SK-N-SH (cell line): ENCODE data around the gene C4A. TPM values are rescaled to one million over a fixed set of nuclear protein-coding genes. Genes with fewer than 3 reads are reported as not detected.

Experiments
- CTCF ChIA-PET: fragments of 300-600, 350-600 bp; formaldehyde crosslinking; extraction: SDS; loops from one replicate; lab custom pipeline; 2021; lab: Yijun Ruan, JAX
- POLR2A ChIA-PET: fragments of 350-600 bp; sonication (Branson Sonifier 250); formaldehyde crosslinking; extraction: SDS; loops from one replicate; lab custom pipeline; 2020; ENCODE audit warnings: antibody characterized with exemption, inconsistent platforms; lab: Yijun Ruan, JAX
- DNase-seq: peaks from one replicate; pipeline ENCODE4 v3.0.0; 2012
- H2AFZ ChIP-seq: fragments of 200-600 bp; sonication (generic); 2 replicates; pipeline ENCODE4 v1.8.1; 2016; ENCODE audit warnings: antibody characterized with exemption, mild to moderate bottlenecking, low read depth
- H3F3A ChIP-seq: fragments of 200-600 bp; sonication (generic); replicated peaks from 2 replicates; pipeline ENCODE3; 2016; ENCODE audit warnings: antibody characterized with exemption, mild to moderate bottlenecking; ENCODE audit not compliant: insufficient read depth
- H3K27ac ChIP-seq, 2 experiments: fragments of 200-500 bp in 1 of 2; fragments of 200-600 bp in 1 of 2; sonication (Bioruptor generic) in 1 of 2; sonication (generic), shearing (Covaris generic) in 1 of 2; 2 replicates each; pipeline versions ENCODE4 v1.5.1 to v1.6.1; 2014 to 2016; ENCODE audit warnings: low read depth in 2 of 2, inconsistent platforms in 1 of 2, low read length in 1 of 2, mild to moderate bottlenecking in 1 of 2, mixed read lengths in 1 of 2
- H3K27me3 ChIP-seq: fragments of 200-600 bp; sonication (generic), shearing (Covaris generic); 2 replicates; pipeline ENCODE4 v1.6.1; 2016; ENCODE audit warnings: mixed run types; ENCODE audit not compliant: insufficient read depth
- H3K36me3 ChIP-seq, 2 experiments: fragments of 200-500 bp in 1 of 2; fragments of 200-600 bp in 1 of 2; sonication (Bioruptor generic) in 1 of 2; sonication (generic) in 1 of 2; replicated peaks in 1 of 2; 2 replicates each; pipeline versions ENCODE3 to v1.5.1; 2014 to 2016; ENCODE audit warnings: low read length in 1 of 2, mild to moderate bottlenecking in 1 of 2; ENCODE audit not compliant: insufficient read depth in 2 of 2, control insufficient read depth in 1 of 2
- H3K4me1 ChIP-seq, 2 experiments: fragments of 200-500 bp in 1 of 2; fragments of 200-600 bp in 1 of 2; sonication (Bioruptor generic) in 1 of 2; sonication (generic), shearing (Covaris generic) in 1 of 2; 2 replicates each; pipeline versions ENCODE4 v1.5.1 to v1.6.1; 2014 to 2016; ENCODE audit warnings: low read depth in 1 of 2, low read length in 1 of 2, mixed run types in 1 of 2; ENCODE audit not compliant: insufficient read depth in 2 of 2, control insufficient read depth in 1 of 2
- H3K4me2 ChIP-seq: fragments of 200-600 bp; sonication (generic), shearing (Covaris generic); 2 replicates; pipeline ENCODE4 v1.6.1; 2017; ENCODE audit warnings: mixed run types
- H3K4me3 ChIP-seq, 2 experiments: fragments of 200-500 bp in 1 of 2; fragments of 200-600 bp in 1 of 2; sonication (Bioruptor generic) in 1 of 2; sonication (generic), shearing (Covaris generic) in 1 of 2; 2 replicates each; pipeline versions ENCODE4 v1.5.1 to v1.8.1; 2014 to 2016; ENCODE audit warnings: low read depth in 2 of 2, inconsistent platforms in 1 of 2, low read length in 1 of 2, mild to moderate bottlenecking in 1 of 2, mixed read lengths in 1 of 2, moderate library complexity in 1 of 2
- H3K79me2 ChIP-seq: fragments of 200-600 bp; sonication (generic); 2 replicates; pipeline ENCODE4 v1.8.1; 2017; ENCODE audit warnings: mild to moderate bottlenecking; ENCODE audit not compliant: insufficient read depth
- H3K9ac ChIP-seq: fragments of 200-600 bp; sonication (generic); 2 replicates; pipeline ENCODE4 v1.6.1; 2017; ENCODE audit warnings: mixed run types
- H3K9me2 ChIP-seq: fragments of 200-600 bp; sonication (generic); 2 replicates; pipeline ENCODE4 v1.6.1; 2017; ENCODE audit warnings: mixed run types
- H3K9me3 ChIP-seq: fragments of 200-600 bp; sonication (generic); 2 replicates; pipeline ENCODE4 v1.6.1; 2017; ENCODE audit warnings: mixed run types, mild to moderate bottlenecking, moderate library complexity
- H4K20me1 ChIP-seq: fragments of 200-600 bp; sonication (generic); 2 replicates; pipeline ENCODE4 v1.6.1; 2017; ENCODE audit warnings: mild to moderate bottlenecking, mixed run types; ENCODE audit not compliant: insufficient read depth
- CHD2 ChIP-seq: fragments of 150-350 bp; IDR thresholded peaks from 2 replicates; pipeline ENCODE4 v1.6.1; 2018; ENCODE audit warnings: low read length; ENCODE audit not compliant: partially characterized antibody
- ELF1 ChIP-seq: IDR thresholded peaks from 2 replicates; pipeline ENCODE4 v1.4.0; 2012
- EZH2phosphoT487 ChIP-seq: fragments of 200-600 bp; sonication (generic); IDR thresholded peaks from 2 replicates; pipeline ENCODE4 v1.6.1; 2017; ENCODE audit warnings: low read depth, mixed run types, mild to moderate bottlenecking, antibody characterized with exemption, moderate library complexity, borderline replicate concordance
- FOSL2 ChIP-seq: IDR thresholded peaks from 2 replicates; pipeline ENCODE4 v1.4.0; 2012; ENCODE audit warnings: low read depth, mild to moderate bottlenecking, moderate library complexity, borderline replicate concordance
- GABPA ChIP-seq: IDR thresholded peaks from 2 replicates; pipeline ENCODE4 v1.4.0; 2012; ENCODE audit warnings: low read depth, mild to moderate bottlenecking
- IRF3 ChIP-seq: fragments of 150-350 bp; IDR thresholded peaks from 2 replicates; pipeline ENCODE4 v1.6.1; 2016; ENCODE audit warnings: mild to moderate bottlenecking, low read depth, low read length
- MXI1 ChIP-seq: IDR thresholded peaks from 2 replicates; pipeline ENCODE4 v1.6.1; 2012; ENCODE audit warnings: mild to moderate bottlenecking, low read depth, low read length, improper control_type of control experiment
- RAD21 ChIP-seq: IDR thresholded peaks from 2 replicates; pipeline ENCODE4 v1.6.1; 2012; ENCODE audit warnings: mild to moderate bottlenecking, low read length
- RCOR1 ChIP-seq: fragments of 150-350 bp; IDR thresholded peaks from 2 replicates; pipeline ENCODE4 v1.6.1; 2017; ENCODE audit warnings: antibody characterized with exemption, low read length
- REST ChIP-seq: IDR thresholded peaks from 2 replicates; pipeline ENCODE4 v1.6.1; 2012; ENCODE audit warnings: mild to moderate bottlenecking, low read depth, low read length, moderate library complexity
- RXRA ChIP-seq: IDR thresholded peaks from 2 replicates; pipeline ENCODE4 v1.4.0; 2012; ENCODE audit warnings: low read depth, mild to moderate bottlenecking, borderline replicate concordance
- SMC3 ChIP-seq: IDR thresholded peaks from 2 replicates; pipeline ENCODE4 v1.6.1; 2012; ENCODE audit warnings: low read depth, low read length, improper control_type of control experiment
- USF2 ChIP-seq: fragments of 150-350 bp; IDR thresholded peaks from 2 replicates; pipeline ENCODE4 v1.6.1; 2017; ENCODE audit warnings: antibody characterized with exemption, low read length, low read depth, borderline replicate concordance
- WGBS: methylation state at CpG from one replicate; pipeline ENCODE4 v1.1.6; 2017; ENCODE audit warnings: low lambda C conversion rate; 5-methylcytosine and 5-hydroxymethylcytosine counted together
- polyA plus RNA-seq, 3 experiments: library from polyadenylated mRNA; depleted of rRNA; stranded (reverse); fragments of >200 nt; gene quantifications; 2 replicates each; pipeline ENCODE4 v1.2.3, GENCODE V29; 2012
- TF ChIP-seq, protein P1 (sequence below): IDR thresholded peaks from 2 replicates; pipeline ENCODE4; 2012
- TF ChIP-seq, protein P2 (sequence below): IDR thresholded peaks from 2 replicates; pipeline ENCODE4 v1.4.0; 2012; ENCODE audit warnings: low read depth, borderline replicate concordance

C4A gene
- polyA plus RNA-seq, 1 of the 3 experiments (the other 2 are of a cell fraction) = 11.4 TPM

- TF ChIP-seq REST (no peak), MXI1 (no peak), GABPA (no peak), FOSL2 (no peak), RCOR1 (no peak)
- TF ChIP-seq, protein P1, sequence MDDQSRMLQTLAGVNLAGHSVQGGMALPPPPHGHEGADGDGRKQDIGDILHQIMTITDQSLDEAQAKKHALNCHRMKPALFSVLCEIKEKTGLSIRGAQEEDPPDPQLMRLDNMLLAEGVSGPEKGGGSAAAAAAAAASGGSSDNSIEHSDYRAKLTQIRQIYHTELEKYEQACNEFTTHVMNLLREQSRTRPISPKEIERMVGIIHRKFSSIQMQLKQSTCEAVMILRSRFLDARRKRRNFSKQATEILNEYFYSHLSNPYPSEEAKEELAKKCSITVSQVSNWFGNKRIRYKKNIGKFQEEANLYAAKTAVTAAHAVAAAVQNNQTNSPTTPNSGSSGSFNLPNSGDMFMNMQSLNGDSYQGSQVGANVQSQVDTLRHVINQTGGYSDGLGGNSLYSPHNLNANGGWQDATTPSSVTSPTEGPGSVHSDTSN = 0 out of 2 replicates have a peak, but pooled peaks have one; percentile 18
Measured at GRCh38 chr6:31952140-31952805, 29.6 kb upstream of the C4A start (continued).

- H3K4me2 ChIP-seq = no peak overlapping the region
- ChIA-PET POLR2A (interaction anchor here (0.6 to 2.2 kb wide), 3 partner anchors 10 to 101 kb away, joined by 3 to 7 read pairs (median 6); partner anchors contain the start of gene DXO), CTCF (interaction anchor here (0.7 to 4.5 kb wide), 22 partner anchors 9 to 272 kb away, joined by 3 to 29 read pairs (median 7); partner anchors contain the start of genes DDAH2, DXO, EHMT2 and LY6G5C)
- H3K4me3 ChIP-seq = no peak overlapping the region
- peaks cover 32 to 60% of the 10 kb centered on the region in 2 experiments for H3K36me3 ChIP-seq
- H3K79me2 ChIP-seq = peaks cover 14% of the 10 kb centered on the region
- H4K20me1 ChIP-seq = no peaks in the 10 kb centered on the region
- peak overlapping the region; percentile 6 to 26; a peak in 3 of 4 replicates for H3K27ac ChIP-seq
- H3K4me1 ChIP-seq = peaks cover 0 to 3% of the 10 kb centered on the region in 2 experiments; a peak in 2 of 4 replicates
- DNase-seq = no peak
- H3K9me3 ChIP-seq = no peaks in the 10 kb centered on the region
- H3K27me3 ChIP-seq = no peaks in the 10 kb centered on the region
- no peaks in the 10 kb centered on the region for H3K9me2 ChIP-seq
- whole genome bisulfite sequencing = 79% methylated on average over 5 of the region's 5 CpGs
- no peak overlapping the region for H2AFZ ChIP-seq
- peaks cover 22% of the 10 kb centered on the region for H3F3A ChIP-seq
- H3K9ac ChIP-seq = no peak overlapping the region
- TF ChIP-seq CHD2 (no peak), RXRA (no peak), MXI1 (no peak), EZH2phosphoT487 (no peak), GABPA (no peak), ELF1 (no peak), RAD21 (no peak), REST (no peak), IRF3 (no peak), SMC3 (no peak), USF2 (no peak), FOSL2 (no peak)
- TF ChIP-seq, protein P2, sequence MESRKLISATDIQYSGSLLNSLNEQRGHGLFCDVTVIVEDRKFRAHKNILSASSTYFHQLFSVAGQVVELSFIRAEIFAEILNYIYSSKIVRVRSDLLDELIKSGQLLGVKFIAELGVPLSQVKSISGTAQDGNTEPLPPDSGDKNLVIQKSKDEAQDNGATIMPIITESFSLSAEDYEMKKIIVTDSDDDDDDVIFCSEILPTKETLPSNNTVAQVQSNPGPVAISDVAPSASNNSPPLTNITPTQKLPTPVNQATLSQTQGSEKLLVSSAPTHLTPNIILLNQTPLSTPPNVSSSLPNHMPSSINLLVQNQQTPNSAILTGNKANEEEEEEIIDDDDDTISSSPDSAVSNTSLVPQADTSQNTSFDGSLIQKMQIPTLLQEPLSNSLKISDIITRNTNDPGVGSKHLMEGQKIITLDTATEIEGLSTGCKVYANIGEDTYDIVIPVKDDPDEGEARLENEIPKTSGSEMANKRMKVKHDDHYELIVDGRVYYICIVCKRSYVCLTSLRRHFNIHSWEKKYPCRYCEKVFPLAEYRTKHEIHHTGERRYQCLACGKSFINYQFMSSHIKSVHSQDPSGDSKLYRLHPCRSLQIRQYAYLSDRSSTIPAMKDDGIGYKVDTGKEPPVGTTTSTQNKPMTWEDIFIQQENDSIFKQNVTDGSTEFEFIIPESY = no peak
Measured at GRCh38 chr6:31952890-31953289, 29.0 kb upstream of the C4A start.
